CD14-positive monocyte (primary cell): Measurements from ENCODE around the gene TBX10. TPM values are rescaled to one million over a fixed set of nuclear protein-coding genes. Genes with fewer than 3 reads are reported as not detected.
A peak's percentile ranks its signal among the peaks of the same experiment; 100 is the strongest.

Experiments used
- DNase-seq, 3 donors: peaks; one replicate each; pipeline ENCODE4 v3.0.0-alpha.2; 2011 to 2022
- H2AFZ ChIP-seq: 2 replicates; pipeline ENCODE4 v1.6.0; 2012; ENCODE audit warnings: mild to moderate bottlenecking, low read depth, low read length, inconsistent platforms; ENCODE audit not compliant: insufficient read depth, poor library complexity, severe bottlenecking
- H3K27ac ChIP-seq, 2 donors: 1 replicate in 1 of 2; 2 replicates in 1 of 2; pipeline ENCODE4 v1.5.1; 2012 to 2013; ENCODE audit warnings: low read length in 2 of 2, control low read depth in 1 of 2, inconsistent platforms in 1 of 2, low read depth in 1 of 2, mild to moderate bottlenecking in 1 of 2
- H3K27me3 ChIP-seq, 2 donors: one replicate each; pipeline versions ENCODE4 v1.6.0 to v1.6.1; 2011 to 2013; ENCODE audit warnings: low read length in 2 of 2; ENCODE audit not compliant: control insufficient read depth in 2 of 2, insufficient read depth in 2 of 2
- H3K36me3 ChIP-seq, 2 donors: replicated peaks in 1 of 2; 1 replicate in 1 of 2; 2 replicates in 1 of 2; pipeline versions ENCODE4 v1.5.1 to v1.6.1; 2012 to 2013; ENCODE audit warnings: low read length in 2 of 2, control low read depth in 1 of 2, inconsistent platforms in 1 of 2, mild to moderate bottlenecking in 1 of 2; ENCODE audit not compliant: insufficient read depth in 2 of 2, control insufficient read depth in 1 of 2
- H3K4me1 ChIP-seq, 2 donors: 1 replicate in 1 of 2; 2 replicates in 1 of 2; pipeline versions ENCODE4 v1.5.1 to v1.6.1; 2012 to 2013; ENCODE audit warnings: low read length in 2 of 2, control low read depth in 1 of 2, inconsistent platforms in 1 of 2, mild to moderate bottlenecking in 1 of 2, moderate library complexity in 1 of 2; ENCODE audit not compliant: insufficient read depth in 2 of 2, control insufficient read depth in 1 of 2
- H3K4me2 ChIP-seq: replicated peaks from 2 replicates; pipeline ENCODE3; 2012; ENCODE audit warnings: low read length, moderate library complexity, mild to moderate bottlenecking; ENCODE audit not compliant: poor library complexity, severe bottlenecking; ENCODE audit errors: extremely low read depth
- H3K4me3 ChIP-seq, 3 experiments: fragments of 200-600 bp in 1 of 3; sonication (generic) in 1 of 3; replicated peaks in 1 of 3; 1 replicate in 2 of 3; 2 replicates in 1 of 3; pipeline ENCODE4 v1.5.1; 2011 to 2013; ENCODE audit warnings: low read length in 3 of 3, mild to moderate bottlenecking in 3 of 3, control low read depth in 2 of 3, low read depth in 2 of 3, inconsistent platforms in 1 of 3, moderate library complexity in 1 of 3
- H3K79me2 ChIP-seq: 2 replicates; pipeline ENCODE4 v1.6.0; 2012; ENCODE audit warnings: mild to moderate bottlenecking, control low read depth, inconsistent platforms, low read length, moderate library complexity; ENCODE audit not compliant: insufficient read depth
- H3K9ac ChIP-seq: 2 replicates; pipeline ENCODE4 v1.6.0; 2017; ENCODE audit warnings: low read length, mild to moderate bottlenecking; ENCODE audit not compliant: insufficient read depth, poor library complexity, severe bottlenecking
- H3K9me3 ChIP-seq, 2 donors: replicated peaks in 1 of 2; 1 replicate in 1 of 2; 2 replicates in 1 of 2; pipeline versions ENCODE4 v1.5.1 to v1.6.1; 2012 to 2013; ENCODE audit warnings: low read length in 2 of 2, control low read depth in 1 of 2; ENCODE audit not compliant: control insufficient read depth in 1 of 2, insufficient read depth in 1 of 2
- H4K20me1 ChIP-seq: 2 replicates; pipeline ENCODE4 v1.6.0; 2012; ENCODE audit warnings: mild to moderate bottlenecking, low read length, control low read depth, moderate library complexity; ENCODE audit not compliant: insufficient read depth
- H3K27ac Mint-ChIP-seq, 7 donors: one replicate each; pipeline ENCODE4 v1.8.0; 2020; ENCODE audit warnings: mild to moderate bottlenecking in 7 of 7, mixed read lengths in 7 of 7, moderate library complexity in 6 of 7, inconsistent platforms in 2 of 7
- H3K27me3 Mint-ChIP-seq, 3 donors: one replicate each; pipeline ENCODE4 v1.8.0; 2021 to 2022; ENCODE audit warnings: low read depth in 3 of 3, mild to moderate bottlenecking in 3 of 3, mixed read lengths in 3 of 3, moderate library complexity in 3 of 3, inconsistent platforms in 1 of 3
- H3K36me3 Mint-ChIP-seq, 2 donors: one replicate each; pipeline ENCODE4 v1.8.0; 2020; ENCODE audit warnings: mixed read lengths in 2 of 2, inconsistent platforms in 1 of 2, mild to moderate bottlenecking in 1 of 2
- H3K4me1 Mint-ChIP-seq: one replicate; pipeline ENCODE4 v1.8.0; 2020; ENCODE audit warnings: mild to moderate bottlenecking, mixed read lengths
- H3K4me3 Mint-ChIP-seq, 2 donors: one replicate each; pipeline ENCODE4 v1.8.0; 2020; ENCODE audit warnings: mild to moderate bottlenecking in 2 of 2, mixed read lengths in 2 of 2, moderate library complexity in 1 of 2
- H3K9me3 Mint-ChIP-seq, 7 donors: one replicate each; pipeline ENCODE4 v1.8.0; 2020 to 2022; ENCODE audit warnings: mixed read lengths in 7 of 7, mild to moderate bottlenecking in 6 of 7, moderate library complexity in 6 of 7, inconsistent platforms in 2 of 7
- WGBS: methylation state at CpG from one replicate; pipeline ENCODE4 v1.1.5; 2013; ENCODE audit warnings: missing lambda C conversion rate; ENCODE audit not compliant: insufficient coverage; 5-methylcytosine and 5-hydroxymethylcytosine counted together
- intact Hi-C, 2 donors: fragments of 100-400 bp; cut with micrococcal nuclease; formaldehyde crosslinking; loops; one replicate each; pipeline versions ENCODE4 v1.15.0 to v1.15.1; 2023
- polyA plus RNA-seq, 3 donors: library from polyadenylated mRNA; depleted of rRNA in 1 of 3; unstranded in 2 of 3; stranded (reverse) in 1 of 3; fragments of 300-500 nt in 2 of 3; fragments of >200 nt in 1 of 3; fragmentation: Illumina TruSeq in 2 of 3; gene quantifications; 1 replicate in 2 of 3; 2 replicates in 1 of 3; pipeline ENCODE4 v1.2.3, GENCODE V29; 2012 to 2021
- TF ChIP-seq, protein P1 (sequence below): fragments of 200-600 bp; IDR thresholded peaks from one replicate; pipeline ENCODE4 v1.8.0; 2022; ENCODE audit warnings: antibody characterized with exemption, mild to moderate bottlenecking

The TBX10 gene
- polyA plus RNA-seq, 3 donors: not detected

DNA sequence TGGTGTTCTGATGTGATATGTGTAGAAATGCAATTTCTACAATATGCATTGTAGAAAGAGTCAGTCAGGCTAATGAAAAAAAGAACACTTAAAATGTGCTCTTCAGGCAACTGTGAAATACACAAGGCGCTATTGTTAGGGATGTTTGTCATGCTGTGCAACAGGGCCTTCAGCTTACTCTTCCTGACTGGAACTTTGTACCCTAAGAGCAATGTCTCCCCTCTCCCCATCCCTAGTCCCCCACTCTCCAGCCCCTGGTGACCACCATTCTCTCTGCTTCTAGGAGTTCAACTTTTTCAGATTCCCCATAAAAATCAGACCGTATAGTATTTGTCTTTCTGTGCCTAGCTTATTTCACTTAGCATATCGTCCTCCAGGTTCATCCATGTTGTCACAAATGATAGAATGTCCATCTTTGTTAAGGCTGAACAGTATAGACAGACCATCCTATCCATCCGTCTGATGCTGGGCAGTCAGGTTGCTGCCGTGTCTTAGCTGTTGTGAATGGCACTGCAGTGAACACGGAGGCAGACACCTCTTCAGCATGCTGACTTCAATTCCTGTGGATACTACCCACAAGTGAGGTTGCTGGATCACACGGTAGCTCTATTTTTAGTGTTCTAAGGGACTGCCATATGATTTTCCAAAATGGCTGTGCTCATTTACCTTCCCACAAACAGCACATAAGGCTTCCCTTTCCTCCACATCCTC lies 22.2 kb downstream of the TBX10 start:
- no peak overlapping the region for H3K27ac ChIP-seq
- H4K20me1 ChIP-seq: no peaks in the 10 kb centered on the region
- no peak overlapping the region for H3K4me3 ChIP-seq
- H3K4me1 Mint-ChIP-seq: peaks cover 18% of the 10 kb centered on the region
- DNase-seq: no peak
- H3K79me2 ChIP-seq: no peaks in the 10 kb centered on the region
- H3K27ac Mint-ChIP-seq: no peak overlapping the region
- H3K27me3 ChIP-seq: peaks cover 0 to 17% of the 10 kb centered on the region in 2 donors
- peak overlapping the region in 1 of 2 donors; percentile 35 for H3K4me3 Mint-ChIP-seq
- H3K4me1 ChIP-seq: peaks cover 19 to 24% of the 10 kb centered on the region in 2 donors
- H3K9me3 ChIP-seq: no peaks in the 10 kb centered on the region
- H3K36me3 ChIP-seq: peaks cover 3 to 4% of the 10 kb centered on the region in 2 donors
- 98% methylated on average over 5 of the region's 7 CpGs for WGBS
- peaks cover 21 to 26% (median 25%) of the 10 kb centered on the region in 3 donors for H3K27me3 Mint-ChIP-seq
- TF ChIP-seq, protein P1, sequence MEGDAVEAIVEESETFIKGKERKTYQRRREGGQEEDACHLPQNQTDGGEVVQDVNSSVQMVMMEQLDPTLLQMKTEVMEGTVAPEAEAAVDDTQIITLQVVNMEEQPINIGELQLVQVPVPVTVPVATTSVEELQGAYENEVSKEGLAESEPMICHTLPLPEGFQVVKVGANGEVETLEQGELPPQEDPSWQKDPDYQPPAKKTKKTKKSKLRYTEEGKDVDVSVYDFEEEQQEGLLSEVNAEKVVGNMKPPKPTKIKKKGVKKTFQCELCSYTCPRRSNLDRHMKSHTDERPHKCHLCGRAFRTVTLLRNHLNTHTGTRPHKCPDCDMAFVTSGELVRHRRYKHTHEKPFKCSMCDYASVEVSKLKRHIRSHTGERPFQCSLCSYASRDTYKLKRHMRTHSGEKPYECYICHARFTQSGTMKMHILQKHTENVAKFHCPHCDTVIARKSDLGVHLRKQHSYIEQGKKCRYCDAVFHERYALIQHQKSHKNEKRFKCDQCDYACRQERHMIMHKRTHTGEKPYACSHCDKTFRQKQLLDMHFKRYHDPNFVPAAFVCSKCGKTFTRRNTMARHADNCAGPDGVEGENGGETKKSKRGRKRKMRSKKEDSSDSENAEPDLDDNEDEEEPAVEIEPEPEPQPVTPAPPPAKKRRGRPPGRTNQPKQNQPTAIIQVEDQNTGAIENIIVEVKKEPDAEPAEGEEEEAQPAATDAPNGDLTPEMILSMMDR: no peak
- no peak overlapping the region for H2AFZ ChIP-seq
- H3K9ac ChIP-seq: no peak overlapping the region
- H3K36me3 Mint-ChIP-seq: peaks cover 2 to 3% of the 10 kb centered on the region in 2 donors
- H3K4me2 ChIP-seq: no peak overlapping the region
- H3K9me3 Mint-ChIP-seq: peaks cover 0 to 7% (median 2%) of the 10 kb centered on the region in 7 donors
- intact Hi-C loops: no loop called here

DNA sequence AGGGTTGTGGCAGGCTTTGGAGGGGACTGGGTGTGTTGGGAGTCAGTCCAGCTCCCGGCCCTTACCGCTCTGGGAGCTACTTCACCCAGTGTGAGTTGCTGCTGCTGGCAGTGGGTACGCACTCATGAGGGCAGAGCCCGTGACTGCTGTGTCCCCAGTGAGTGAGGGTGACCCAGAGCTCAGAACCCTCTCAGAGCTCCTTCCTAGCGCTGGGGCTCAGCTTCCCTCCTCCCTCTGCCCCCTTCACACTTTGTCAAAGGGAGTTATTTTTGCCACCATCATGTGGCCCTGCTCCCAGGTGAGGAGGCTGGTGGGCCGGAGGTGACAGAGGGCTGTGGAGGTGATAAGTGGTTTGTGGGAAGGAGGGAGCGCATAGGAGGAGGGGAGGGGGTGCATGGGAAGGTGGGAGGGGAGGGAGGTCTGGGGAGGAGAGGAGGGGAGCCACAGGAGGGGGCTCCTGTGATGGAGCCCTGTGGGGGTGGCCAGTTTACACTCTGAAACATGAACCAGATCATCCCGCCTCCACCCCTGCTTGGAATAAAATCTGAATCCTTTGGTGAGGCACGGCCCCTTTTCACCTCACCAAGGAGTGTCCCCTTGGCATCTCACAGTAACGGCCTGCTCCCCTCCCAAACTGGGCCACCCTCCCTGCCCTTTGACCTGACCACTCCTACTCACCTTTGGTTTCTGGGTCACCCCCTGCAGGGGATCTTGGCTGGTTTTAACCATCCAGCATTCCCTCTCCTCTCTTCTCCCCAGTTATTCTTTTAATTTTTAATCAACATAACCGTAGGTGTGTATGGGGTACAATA lies 22.9 kb downstream of the TBX10 start:
- Histone ChIP-seq H2AFZ (no peak overlapping the region), H4K20me1 (no peaks in the 10 kb centered on the region), H3K9me3 (no peaks in the 10 kb centered on the region), H3K36me3 (peaks cover 10% of the 10 kb centered on the region in 2 donors), H3K79me2 (no peaks in the 10 kb centered on the region), H3K4me3 (no peak overlapping the region), H3K4me2 (no peak overlapping the region), H3K27me3 (peaks cover 0 to 17% of the 10 kb centered on the region in 2 donors), H3K4me1 (peaks cover 19 to 24% of the 10 kb centered on the region in 2 donors), H3K27ac (no peak overlapping the region), H3K9ac (no peak overlapping the region)
- Mint-ChIP-seq H3K27ac (peak overlapping the region in 1 of 7 donors; percentile 28), H3K4me1 (peaks cover 18% of the 10 kb centered on the region), H3K36me3 (peaks cover 10% of the 10 kb centered on the region in 2 donors), H3K27me3 (peaks cover 21 to 26% (median 25%) of the 10 kb centered on the region in 3 donors), H3K9me3 (peaks cover 0 to 7% (median 2%) of the 10 kb centered on the region in 7 donors), H3K4me3 (peak overlapping the region in 1 of 2 donors; percentile 48)
- DNase-seq: no peak
- TF ChIP-seq, protein P1: no peak
- 80% methylated on average over 7 of the region's 11 CpGs for WGBS
- intact Hi-C loops: no loop called here
